Muscle layer of duodenum (tissue), 2 donors: ENCODE data around the gene USP3.

Experiments used
- H3K27ac ChIP-seq: one replicate; pipeline ENCODE4 v1.7.0; 2013; ENCODE audit warnings: mild to moderate bottlenecking, low read length
- H3K27me3 ChIP-seq: one replicate; pipeline ENCODE4 v1.7.0; 2013; ENCODE audit warnings: low read depth, mild to moderate bottlenecking, control low read depth, low read length
- H3K36me3 ChIP-seq, 2 donors: one replicate each; pipeline ENCODE4 v1.7.0; 2013; ENCODE audit warnings: low read length in 2 of 2, control low read depth in 1 of 2, mild to moderate bottlenecking in 1 of 2; ENCODE audit not compliant: insufficient read depth in 2 of 2, control insufficient read depth in 1 of 2
- H3K4me1 ChIP-seq, 2 donors: one replicate each; pipeline ENCODE4 v1.7.0; 2013; ENCODE audit warnings: low read length in 2 of 2, mild to moderate bottlenecking in 2 of 2, control low read depth in 1 of 2, moderate library complexity in 1 of 2; ENCODE audit not compliant: insufficient read depth in 2 of 2, control insufficient read depth in 1 of 2
- H3K4me3 ChIP-seq, 2 donors: one replicate each; pipeline ENCODE4 v1.7.0; 2013; ENCODE audit warnings: low read length in 2 of 2, low read depth in 1 of 2, mild to moderate bottlenecking in 1 of 2
- H3K9me3 ChIP-seq, 2 donors: one replicate each; pipeline ENCODE4 v1.7.0; 2013; ENCODE audit warnings: low read length in 2 of 2, control low read depth in 1 of 2, mild to moderate bottlenecking in 1 of 2; ENCODE audit not compliant: control insufficient read depth in 1 of 2
- donor health status: healthy.

The USP3 gene

GRCh38 chr15:63465104-63465503, 39.3 kb upstream of the USP3 start:
- no peaks in the 10 kb centered on the region for H3K9me3 ChIP-seq
- H3K4me1 ChIP-seq, result peaks cover 15 to 54% of the 10 kb centered on the region in 2 donors
- no peak overlapping the region for H3K4me3 ChIP-seq
- no peaks in the 10 kb centered on the region for H3K36me3 ChIP-seq
- H3K27ac ChIP-seq, result no peak overlapping the region
- no peaks in the 10 kb centered on the region for H3K27me3 ChIP-seq

GRCh38 chr15:63466378-63467192, 37.8 kb upstream of the USP3 start:
- Histone ChIP-seq H3K27me3 (no peaks in the 10 kb centered on the region), H3K27ac (no peak overlapping the region), H3K9me3 (no peaks in the 10 kb centered on the region), H3K36me3 (no peaks in the 10 kb centered on the region), H3K4me3 (no peak overlapping the region), H3K4me1 (peaks cover 15 to 49% of the 10 kb centered on the region in 2 donors)

DNA sequence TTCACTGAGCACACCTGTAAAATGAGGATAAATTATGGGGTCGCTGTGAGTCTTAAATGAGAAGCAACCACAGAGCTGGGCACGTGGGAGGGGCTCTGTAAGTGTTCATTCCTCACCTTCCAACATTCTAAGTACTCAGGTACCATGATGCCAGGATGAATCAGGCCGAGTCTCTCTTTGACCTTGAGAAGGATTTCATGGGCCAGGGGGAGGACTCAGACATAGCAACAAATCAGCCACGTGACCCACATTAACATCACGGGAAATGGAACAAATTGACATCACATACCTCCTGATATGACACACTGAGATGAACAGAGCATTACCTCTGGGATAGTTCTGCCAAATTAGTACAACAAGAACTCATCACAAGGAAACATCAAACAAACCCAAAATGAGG, 35.2 kb upstream of the USP3 start:
- H3K4me3 ChIP-seq, result no peak overlapping the region
- H3K36me3 ChIP-seq, result no peaks in the 10 kb centered on the region
- H3K4me1 ChIP-seq, result peaks cover 19 to 30% of the 10 kb centered on the region in 2 donors
- H3K27me3 ChIP-seq, result no peaks in the 10 kb centered on the region
- H3K9me3 ChIP-seq, result no peaks in the 10 kb centered on the region
- no peak overlapping the region for H3K27ac ChIP-seq

- Histone ChIP-seq H3K27ac (no peak overlapping the region), H3K4me1 (peaks cover 20 to 32% of the 10 kb centered on the region in 2 donors), H3K36me3 (no peaks in the 10 kb centered on the region), H3K9me3 (no peaks in the 10 kb centered on the region), H3K4me3 (no peak overlapping the region), H3K27me3 (no peaks in the 10 kb centered on the region)
Measured at GRCh38 chr15:63469984-63470383, 34.4 kb upstream of the USP3 start.

DNA sequence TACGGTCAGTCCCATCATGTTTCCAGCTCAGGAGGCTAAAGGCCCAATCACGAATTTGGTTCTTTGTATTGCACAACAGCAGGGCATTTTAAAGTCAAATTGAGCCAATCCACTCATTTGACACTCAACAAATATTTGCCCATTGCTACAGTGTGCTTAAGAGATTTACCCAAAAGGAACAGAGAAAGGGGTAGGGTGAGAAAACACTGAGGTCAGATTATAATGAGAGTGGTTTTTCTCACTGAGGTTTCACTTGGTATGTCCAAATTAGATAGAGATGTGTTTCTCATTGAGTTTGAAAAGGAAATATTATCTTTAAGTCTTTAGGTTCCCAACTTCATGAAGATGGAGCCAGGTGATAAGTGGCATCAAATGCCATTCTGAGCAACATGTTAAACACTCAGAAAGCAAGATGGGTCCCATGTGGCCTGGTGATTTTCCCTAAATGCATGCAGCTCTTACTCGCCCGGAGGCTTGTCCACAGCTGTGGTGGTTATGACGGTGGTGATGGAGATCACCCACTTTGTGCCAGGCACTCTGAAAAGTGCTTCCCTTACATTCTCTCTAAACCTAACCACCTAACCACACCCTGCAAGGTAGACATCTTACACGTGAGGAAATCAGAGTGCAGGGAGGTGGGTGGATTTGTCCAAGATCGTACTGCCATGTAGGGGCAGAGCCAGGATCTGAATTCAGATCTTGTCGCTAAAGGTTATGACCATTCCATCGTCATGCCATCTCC, 31.2 kb upstream of the USP3 start:
- Histone ChIP-seq H3K36me3 (no peaks in the 10 kb centered on the region), H3K27ac (peak overlapping the region; percentile 21), H3K9me3 (no peaks in the 10 kb centered on the region), H3K27me3 (no peaks in the 10 kb centered on the region), H3K4me3 (no peak overlapping the region), H3K4me1 (peaks cover 22 to 23% of the 10 kb centered on the region in 2 donors)

DNA sequence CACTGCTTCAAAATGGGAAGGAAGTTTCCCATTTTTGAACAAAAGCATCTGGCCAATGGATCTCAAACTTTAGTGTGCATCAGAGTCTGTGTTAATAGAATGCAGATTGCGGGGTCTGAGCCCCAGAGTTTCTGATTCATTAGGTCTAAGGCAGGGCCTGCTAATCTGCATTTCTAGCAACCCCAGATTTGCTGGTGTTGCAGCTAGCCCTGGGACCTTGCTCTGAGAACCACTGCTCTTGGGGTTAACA, 30.7 kb upstream of the USP3 start:
- H3K4me1 ChIP-seq, result peaks cover 22 to 23% of the 10 kb centered on the region in 2 donors
- H3K36me3 ChIP-seq, result no peaks in the 10 kb centered on the region
- H3K27ac ChIP-seq, result peak overlapping the region; percentile 21
- H3K27me3 ChIP-seq, result no peaks in the 10 kb centered on the region
- no peak overlapping the region for H3K4me3 ChIP-seq
- no peaks in the 10 kb centered on the region for H3K9me3 ChIP-seq

DNA sequence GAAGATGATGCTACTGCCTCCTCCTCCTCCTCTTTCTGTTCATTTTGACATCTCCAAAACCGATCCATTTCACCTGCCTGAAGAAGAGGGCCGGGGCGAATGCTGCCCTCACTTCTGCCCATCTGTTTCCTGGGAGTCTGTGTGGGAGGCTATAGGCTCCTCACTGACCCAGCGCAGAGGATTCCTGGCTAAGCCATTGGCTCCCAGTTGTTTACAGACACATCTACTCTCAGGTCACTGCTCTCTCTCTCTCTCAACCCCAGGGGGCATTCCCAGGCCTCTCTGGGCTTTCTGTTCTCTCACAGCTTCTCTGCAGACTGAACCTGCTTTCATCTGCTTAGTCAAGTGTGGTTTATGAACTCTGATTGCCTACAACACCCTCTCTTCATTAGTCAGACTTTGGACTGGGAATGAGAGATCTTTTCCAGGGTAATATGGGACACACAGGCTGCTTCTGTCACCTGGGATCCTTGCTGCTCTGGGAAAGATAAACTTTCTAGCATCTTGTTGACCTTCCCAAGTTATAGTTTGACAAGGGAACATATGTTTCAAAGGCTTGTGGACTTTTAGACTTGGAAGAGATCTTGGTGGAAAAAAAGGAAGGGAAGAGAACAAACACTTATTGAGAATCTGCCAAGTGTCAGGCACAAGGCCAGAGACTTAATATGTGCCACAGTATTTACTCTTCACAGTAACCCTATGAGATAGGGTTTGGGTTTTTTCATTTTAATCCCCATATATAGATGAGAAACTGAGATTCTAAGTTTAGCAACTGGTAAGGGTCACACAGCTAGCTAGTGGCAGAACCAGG, 30.2 kb upstream of the USP3 start:
- Histone ChIP-seq H3K4me3 (no peak overlapping the region), H3K4me1 (peaks cover 22 to 23% of the 10 kb centered on the region in 2 donors), H3K27ac (peak overlapping the region; percentile 53), H3K36me3 (no peaks in the 10 kb centered on the region), H3K27me3 (no peaks in the 10 kb centered on the region), H3K9me3 (no peaks in the 10 kb centered on the region)

GRCh38 chr15:63474810-63475316, 29.5 kb upstream of the USP3 start:
- peaks cover 23 to 24% of the 10 kb centered on the region in 2 donors for H3K4me1 ChIP-seq
- H3K36me3 ChIP-seq, result no peaks in the 10 kb centered on the region
- H3K27ac ChIP-seq, result peak overlapping the region; percentile 53
- no peaks in the 10 kb centered on the region for H3K9me3 ChIP-seq
- no peak overlapping the region for H3K4me3 ChIP-seq
- no peaks in the 10 kb centered on the region for H3K27me3 ChIP-seq

- Histone ChIP-seq H3K4me3 (no peak overlapping the region), H3K27ac (peak overlapping the region; percentile 6)
Measured at GRCh38 chr15:63475707-63476106, 28.7 kb upstream of the USP3 start.

DNA sequence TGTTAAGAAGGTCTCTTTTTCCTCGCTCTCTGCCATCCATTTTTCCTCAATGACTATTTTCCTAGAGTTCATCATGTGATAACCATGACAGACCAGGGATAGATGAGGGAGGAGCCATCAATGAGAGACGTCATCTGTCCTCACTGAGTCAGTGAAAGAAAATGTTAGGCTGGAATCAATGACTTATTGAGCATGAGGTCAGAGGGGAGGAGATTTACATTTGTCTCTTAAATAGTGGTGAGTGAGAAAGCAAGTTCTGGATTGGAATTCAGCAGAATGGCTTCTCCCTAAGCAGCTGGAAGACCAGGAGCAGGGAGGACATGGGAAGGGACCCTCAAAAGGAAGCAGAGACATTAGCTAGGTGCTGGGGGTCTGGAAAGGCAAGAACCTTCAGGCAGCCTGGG, 28.2 kb upstream of the USP3 start:
- no peak overlapping the region for H3K4me3 ChIP-seq
- H3K36me3 ChIP-seq, result no peaks in the 10 kb centered on the region
- peak overlapping the region; percentile 6 for H3K27ac ChIP-seq
- peaks cover 25 to 26% of the 10 kb centered on the region in 2 donors for H3K4me1 ChIP-seq
- no peaks in the 10 kb centered on the region for H3K9me3 ChIP-seq
- no peaks in the 10 kb centered on the region for H3K27me3 ChIP-seq

More at GRCh38 chr15:63475707-63476106, 28.7 kb upstream of the USP3 start:
- no peaks in the 10 kb centered on the region for H3K27me3 ChIP-seq
- H3K4me1 ChIP-seq, result peaks cover 25 to 26% of the 10 kb centered on the region in 2 donors
- no peaks in the 10 kb centered on the region for H3K9me3 ChIP-seq
- H3K36me3 ChIP-seq, result no peaks in the 10 kb centered on the region

- Histone ChIP-seq H3K36me3 (no peaks in the 10 kb centered on the region), H3K27me3 (no peaks in the 10 kb centered on the region), H3K4me1 (peaks cover 24 to 26% of the 10 kb centered on the region in 2 donors), H3K27ac (no peak overlapping the region), H3K9me3 (no peaks in the 10 kb centered on the region), H3K4me3 (no peak overlapping the region)
Measured at GRCh38 chr15:63478243-63478642, 26.1 kb upstream of the USP3 start.
